PFSK-1 (cell line): ENCODE data around the gene EMILIN1.

Source experiments
- FOXP2 ChIP-seq: optimal IDR thresholded peaks from 2 replicates; pipeline ENCODE3; 2011; ENCODE audit warnings: borderline replicate concordance, control low read depth, inconsistent platforms; ENCODE audit not compliant: insufficient read depth; ENCODE audit errors: extremely low read length, extremely low read depth
- POLR2AphosphoS5 ChIP-seq: IDR thresholded peaks from 2 replicates; pipeline ENCODE4 v1.6.1; 2012; ENCODE audit warnings: low read depth, mild to moderate bottlenecking, control low read depth, low read length, moderate library complexity
- REST ChIP-seq, 2 experiments: IDR thresholded peaks; 2 replicates each; pipeline versions ENCODE4 v1.6.1 to v1.8.0; 2011 to 2012; ENCODE audit warnings: low read depth in 2 of 2, low read length in 2 of 2, control low read depth in 1 of 2, inconsistent platforms in 1 of 2, mild to moderate bottlenecking in 1 of 2, moderate library complexity in 1 of 2; ENCODE audit not compliant: insufficient read depth in 1 of 2
- SIN3A ChIP-seq: IDR thresholded peaks from 2 replicates; pipeline ENCODE4 v1.6.1; 2012; ENCODE audit warnings: mild to moderate bottlenecking, low read length, moderate library complexity, borderline replicate concordance; ENCODE audit not compliant: insufficient read depth
- TAF1 ChIP-seq: IDR thresholded peaks from 2 replicates; pipeline ENCODE4 v1.6.1; 2012; ENCODE audit warnings: low read length, control low read depth, borderline replicate concordance; ENCODE audit not compliant: insufficient read depth

EMILIN1 gene

GRCh38 chr2:27079233-27080139, 1.1 kb downstream of the EMILIN1 start:
- TF ChIP-seq POLR2AphosphoS5, result no peak
- no peak for TF ChIP-seq TAF1
- TF ChIP-seq FOXP2, result no peak
- no peak for TF ChIP-seq SIN3A
- TF ChIP-seq REST (IDR thresholded peaks at IDR 0.05; ENCODE audit: insufficient read depth in 1 of 2, low read depth in 2 of 2, low read length in 2 of 2), result no peak

GRCh38 chr2:27080140-27080469, 1.7 kb downstream of the EMILIN1 start:
- TF ChIP-seq FOXP2 (no peak), REST (IDR thresholded peaks at IDR 0.05; ENCODE audit: insufficient read depth in 1 of 2, low read depth in 2 of 2, low read length in 2 of 2) (no peak), POLR2AphosphoS5 (no peak), TAF1 (no peak), SIN3A (no peak)

DNA sequence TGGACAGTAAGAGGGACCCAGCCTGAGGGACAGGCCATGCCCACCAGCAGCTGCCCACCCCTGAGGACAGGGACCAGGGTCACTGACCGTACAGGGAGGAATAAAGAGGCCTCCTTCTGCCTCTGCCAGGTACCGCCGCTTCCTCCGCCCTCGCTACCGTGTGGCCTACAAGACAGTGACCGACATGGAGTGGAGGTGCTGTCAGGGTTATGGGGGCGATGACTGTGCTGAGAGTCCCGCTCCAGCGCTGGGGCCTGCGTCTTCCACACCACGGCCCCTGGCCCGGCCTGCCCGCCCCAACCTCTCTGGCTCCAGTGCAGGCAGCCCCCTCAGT, 2.2 kb downstream of the EMILIN1 start:
- TF ChIP-seq FOXP2 (no peak), SIN3A (no peak), POLR2AphosphoS5 (no peak), REST (IDR thresholded peaks at IDR 0.05; ENCODE audit: insufficient read depth in 1 of 2, low read depth in 2 of 2, low read length in 2 of 2) (no peak), TAF1 (no peak)

GRCh38 chr2:27081984-27082772, 3.8 kb downstream of the EMILIN1 start:
- no peak for TF ChIP-seq SIN3A
- TF ChIP-seq POLR2AphosphoS5, result no peak
- TF ChIP-seq TAF1, result no peak
- no peak for TF ChIP-seq REST (IDR thresholded peaks at IDR 0.05; ENCODE audit: insufficient read depth in 1 of 2, low read depth in 2 of 2, low read length in 2 of 2)
- TF ChIP-seq FOXP2, result no peak
